ENCODE measurements around the gene GIMAP1.
A peak's percentile ranks its signal among the peaks of the same experiment; 100 is the strongest.

GIMAP1 gene

GRCh38 chr7:150722431-150722931 is 6.1 kb downstream of the GIMAP1 start:
- DNase-seq = no peak

- DNase-seq = no peak
These were observed 7.1 kb downstream of the GIMAP1 start for GRCh38 chr7:150723467-150723866.

- DNase-seq = no peak
These were observed 11.0 kb downstream of the GIMAP1 start for GRCh38 chr7:150727381-150727780.

GRCh38 chr7:150728011-150728410 is 11.6 kb downstream of the GIMAP1 start:
- DNase-seq = no peak

- no peak for DNase-seq
These were observed 12.2 kb downstream of the GIMAP1 start for GRCh38 chr7:150728609-150729008.

- DNase-seq = no peak
These were observed 15.5 kb downstream of the GIMAP1 start for GRCh38 chr7:150731916-150732315.

- no peak for DNase-seq
These were observed 16.5 kb downstream of the GIMAP1 start for GRCh38 chr7:150732786-150733481.

GRCh38 chr7:150733482-150734095 is 17.2 kb downstream of the GIMAP1 start:
- DNase-seq = no peak

GRCh38 chr7:150734254-150734653 is 17.8 kb downstream of the GIMAP1 start:
- DNase-seq = no peak

- no peak for DNase-seq
These were observed 19.4 kb downstream of the GIMAP1 start for GRCh38 chr7:150735596-150736358.

GRCh38 chr7:150736864-150737263 is 20.5 kb downstream of the GIMAP1 start:
- no peak for DNase-seq

GRCh38 chr7:150737265-150738055 is 21.0 kb downstream of the GIMAP1 start, which contains the start of gene GIMAP5:
Gene GIMAP5 (plus strand): TSS chr7:150737418. CDS start chr7:150740885, 3,467 bp downstream.
- peak; percentile 37 for DNase-seq

- no peak for DNase-seq
These were observed 21.7 kb downstream of the GIMAP1 start for GRCh38 chr7:150738092-150738491.

GRCh38 chr7:150738591-150739001 is 22.2 kb downstream of the GIMAP1 start:
- no peak for DNase-seq

GRCh38 chr7:150739033-150739432 is 22.6 kb downstream of the GIMAP1 start:
- no peak for DNase-seq

GRCh38 chr7:150740053-150740452 is 23.6 kb downstream of the GIMAP1 start:
- DNase-seq = peak; percentile 39

- DNase-seq = no peak
These were observed 26.0 kb downstream of the GIMAP1 start for GRCh38 chr7:150742286-150742968.

GRCh38 chr7:150744041-150744656 is 27.7 kb downstream of the GIMAP1 start:
- no peak for DNase-seq

GRCh38 chr7:150745086-150745485 is 28.7 kb downstream of the GIMAP1 start:
- DNase-seq = no peak

- DNase-seq = no peak
These were observed 29.5 kb downstream of the GIMAP1 start for GRCh38 chr7:150745876-150746275.

GRCh38 chr7:150746921-150747320 is 30.5 kb downstream of the GIMAP1 start:
- no peak for DNase-seq

- no peak for DNase-seq
These were observed 32.0 kb downstream of the GIMAP1 start for GRCh38 chr7:150748376-150748775.
